ENCODE data around the gene MAGEA9.
"Not testable (repeated sequence)": the region's sequence is repeated elsewhere in the genome, so short reads cannot be mapped to it uniquely, and the experiment has no call there.

MAGEA9 gene

GRCh38 chrX:149758068-149758714 is 23.5 kb upstream of the MAGEA9 start:
- no peaks in the 10 kb centered on the region for H3K9me2 ChIP-seq (ENCODE audit: low read depth, low read length)
- no peaks in the 10 kb centered on the region for H4K20me1 ChIP-seq (ENCODE audit: insufficient read depth, low read length)
- no peaks in the 10 kb centered on the region for H3F3A ChIP-seq (ENCODE audit: insufficient read depth, low read length)
- no peaks in the 10 kb centered on the region for H3K4me1 ChIP-seq (ENCODE audit: insufficient read depth, low read length, severe bottlenecking)
- no peaks in the 10 kb centered on the region for H3K36me3 ChIP-seq (ENCODE audit: insufficient read depth, low read length)
- H3K27me3 ChIP-seq (ENCODE audit: insufficient read depth, low read length), result no peaks in the 10 kb centered on the region
- no peaks in the 10 kb centered on the region for H3K9me3 ChIP-seq (ENCODE audit: low read length)
- H2AFZ ChIP-seq (ENCODE audit: low read length), result no peak overlapping the region
- H3K9ac ChIP-seq (ENCODE audit: low read length), result no peak overlapping the region
- H3K79me2 ChIP-seq (ENCODE audit: insufficient read depth, low read length), result no peaks in the 10 kb centered on the region
- H3K4me2 ChIP-seq (ENCODE audit: low read length), result no peak overlapping the region
- H3K27ac ChIP-seq (ENCODE audit: low read depth, low read length, poor library complexity, severe bottlenecking), result no peak overlapping the region
- H3K4me3 ChIP-seq (ENCODE audit: low read depth, low read length, poor library complexity, severe bottlenecking), result no peak overlapping the region
- TF ChIP-seq EZH2 (IDR thresholded peaks at IDR 0.05; ENCODE audit: borderline replicate concordance, low read length), result no peak
- TF ChIP-seq, protein P1, sequence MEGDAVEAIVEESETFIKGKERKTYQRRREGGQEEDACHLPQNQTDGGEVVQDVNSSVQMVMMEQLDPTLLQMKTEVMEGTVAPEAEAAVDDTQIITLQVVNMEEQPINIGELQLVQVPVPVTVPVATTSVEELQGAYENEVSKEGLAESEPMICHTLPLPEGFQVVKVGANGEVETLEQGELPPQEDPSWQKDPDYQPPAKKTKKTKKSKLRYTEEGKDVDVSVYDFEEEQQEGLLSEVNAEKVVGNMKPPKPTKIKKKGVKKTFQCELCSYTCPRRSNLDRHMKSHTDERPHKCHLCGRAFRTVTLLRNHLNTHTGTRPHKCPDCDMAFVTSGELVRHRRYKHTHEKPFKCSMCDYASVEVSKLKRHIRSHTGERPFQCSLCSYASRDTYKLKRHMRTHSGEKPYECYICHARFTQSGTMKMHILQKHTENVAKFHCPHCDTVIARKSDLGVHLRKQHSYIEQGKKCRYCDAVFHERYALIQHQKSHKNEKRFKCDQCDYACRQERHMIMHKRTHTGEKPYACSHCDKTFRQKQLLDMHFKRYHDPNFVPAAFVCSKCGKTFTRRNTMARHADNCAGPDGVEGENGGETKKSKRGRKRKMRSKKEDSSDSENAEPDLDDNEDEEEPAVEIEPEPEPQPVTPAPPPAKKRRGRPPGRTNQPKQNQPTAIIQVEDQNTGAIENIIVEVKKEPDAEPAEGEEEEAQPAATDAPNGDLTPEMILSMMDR (IDR thresholded peaks at IDR 0.05; ENCODE audit: low read length), result no peak

- not testable (repeated sequence) for H3K9me2 ChIP-seq (ENCODE audit: low read depth, low read length); H4K20me1 ChIP-seq (ENCODE audit: insufficient read depth, low read length); H3K9me3 ChIP-seq (ENCODE audit: low read length); H3F3A ChIP-seq (ENCODE audit: insufficient read depth, low read length); H3K9ac ChIP-seq (ENCODE audit: low read length); H3K79me2 ChIP-seq (ENCODE audit: insufficient read depth, low read length); H3K4me3 ChIP-seq (ENCODE audit: low read depth, low read length, poor library complexity, severe bottlenecking); H3K4me1 ChIP-seq (ENCODE audit: insufficient read depth, low read length, severe bottlenecking); H3K4me2 ChIP-seq (ENCODE audit: low read length); H3K36me3 ChIP-seq (ENCODE audit: insufficient read depth, low read length); H2AFZ ChIP-seq (ENCODE audit: low read length); H3K27ac ChIP-seq (ENCODE audit: low read depth, low read length, poor library complexity, severe bottlenecking); H3K27me3 ChIP-seq (ENCODE audit: insufficient read depth, low read length)
These were observed 23.0 kb upstream of the MAGEA9 start for GRCh38 chrX:149758715-149759078.

DNA sequence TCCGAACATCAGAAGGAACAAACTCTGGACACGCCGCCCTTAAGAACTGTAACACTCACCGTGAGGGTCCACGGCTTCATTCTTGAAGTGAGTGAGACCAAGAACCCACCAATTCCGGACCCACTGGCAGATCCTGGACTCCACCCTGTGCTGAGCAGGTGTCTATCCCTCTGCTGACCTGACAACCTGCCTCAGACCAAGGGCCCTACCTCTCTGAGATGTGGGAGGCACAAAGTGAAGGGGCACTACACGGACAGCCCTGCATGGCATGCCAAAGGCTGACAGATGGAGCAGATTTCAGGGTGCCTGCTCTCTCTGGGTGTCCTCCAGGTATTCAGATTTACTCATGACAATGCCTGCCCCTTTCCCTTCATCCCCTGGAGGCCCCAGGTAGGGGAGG is 21.9 kb upstream of the MAGEA9 start:
- TF ChIP-seq EZH2 (IDR thresholded peaks at IDR 0.05; ENCODE audit: borderline replicate concordance, low read length), result no peak
- TF ChIP-seq, protein P1 (IDR thresholded peaks at IDR 0.05; ENCODE audit: low read length), result no peak
- H4K20me1 ChIP-seq (ENCODE audit: insufficient read depth, low read length), result no peaks in the 10 kb centered on the region
- no peaks in the 10 kb centered on the region for H3K36me3 ChIP-seq (ENCODE audit: insufficient read depth, low read length)
- H2AFZ ChIP-seq (ENCODE audit: low read length), result no peak overlapping the region
- no peaks in the 10 kb centered on the region for H3K79me2 ChIP-seq (ENCODE audit: insufficient read depth, low read length)
- H3K9me3 ChIP-seq (ENCODE audit: low read length), result no peaks in the 10 kb centered on the region
- no peak overlapping the region for H3K27ac ChIP-seq (ENCODE audit: low read depth, low read length, poor library complexity, severe bottlenecking)
- H3K4me2 ChIP-seq (ENCODE audit: low read length), result no peak overlapping the region
- H3F3A ChIP-seq (ENCODE audit: insufficient read depth, low read length), result no peaks in the 10 kb centered on the region
- no peak overlapping the region for H3K4me3 ChIP-seq (ENCODE audit: low read depth, low read length, poor library complexity, severe bottlenecking)
- no peak overlapping the region for H3K9ac ChIP-seq (ENCODE audit: low read length)
- H3K4me1 ChIP-seq (ENCODE audit: insufficient read depth, low read length, severe bottlenecking), result no peaks in the 10 kb centered on the region
- H3K9me2 ChIP-seq (ENCODE audit: low read depth, low read length), result no peaks in the 10 kb centered on the region
- H3K27me3 ChIP-seq (ENCODE audit: insufficient read depth, low read length), result no peaks in the 10 kb centered on the region

DNA sequence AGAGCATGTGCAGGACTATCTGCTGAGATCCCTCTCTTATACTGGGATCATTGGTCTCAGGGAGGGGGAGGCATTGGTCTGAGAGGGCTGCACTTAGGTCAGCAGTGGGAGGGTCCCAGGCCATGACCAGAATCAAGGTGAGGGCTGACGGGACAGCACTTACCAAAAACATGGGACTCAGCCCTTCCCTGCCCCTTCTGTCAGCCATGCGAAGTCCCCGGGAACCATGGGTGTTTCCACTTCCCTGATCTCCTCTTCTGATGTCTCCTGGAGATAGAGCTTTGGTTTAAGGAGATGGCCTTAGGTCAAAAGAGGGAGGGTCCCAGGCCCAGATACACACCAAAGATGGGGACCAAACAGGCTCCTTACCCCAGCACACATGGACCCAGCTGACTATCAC is 20.8 kb upstream of the MAGEA9 start:
- no peak for TF ChIP-seq EZH2 (IDR thresholded peaks at IDR 0.05; ENCODE audit: borderline replicate concordance, low read length)
- TF ChIP-seq, protein P1 (IDR thresholded peaks at IDR 0.05; ENCODE audit: low read length), result no peak
- Histone ChIP-seq H3K9ac (ENCODE audit: low read length) (no peak overlapping the region), H3K4me2 (ENCODE audit: low read length) (no peak overlapping the region), H3K27ac (ENCODE audit: low read depth, low read length, poor library complexity, severe bottlenecking) (no peak overlapping the region), H4K20me1 (ENCODE audit: insufficient read depth, low read length) (no peaks in the 10 kb centered on the region), H3K27me3 (ENCODE audit: insufficient read depth, low read length) (no peaks in the 10 kb centered on the region), H3K4me1 (ENCODE audit: insufficient read depth, low read length, severe bottlenecking) (no peaks in the 10 kb centered on the region), H3K9me3 (ENCODE audit: low read length) (no peaks in the 10 kb centered on the region), H2AFZ (ENCODE audit: low read length) (no peak overlapping the region), H3F3A (ENCODE audit: insufficient read depth, low read length) (no peaks in the 10 kb centered on the region), H3K79me2 (ENCODE audit: insufficient read depth, low read length) (no peaks in the 10 kb centered on the region), H3K9me2 (ENCODE audit: low read depth, low read length) (no peaks in the 10 kb centered on the region), H3K36me3 (ENCODE audit: insufficient read depth, low read length) (no peaks in the 10 kb centered on the region), H3K4me3 (ENCODE audit: low read depth, low read length, poor library complexity, severe bottlenecking) (no peak overlapping the region)

- not testable (repeated sequence) for H3K27me3 ChIP-seq (ENCODE audit: insufficient read depth, low read length); H3K4me3 ChIP-seq (ENCODE audit: low read depth, low read length, poor library complexity, severe bottlenecking); H4K20me1 ChIP-seq (ENCODE audit: insufficient read depth, low read length); H3K9me2 ChIP-seq (ENCODE audit: low read depth, low read length); H3K9ac ChIP-seq (ENCODE audit: low read length); H3K27ac ChIP-seq (ENCODE audit: low read depth, low read length, poor library complexity, severe bottlenecking); H3K9me3 ChIP-seq (ENCODE audit: low read length); H3K4me2 ChIP-seq (ENCODE audit: low read length); H3F3A ChIP-seq (ENCODE audit: insufficient read depth, low read length); H3K36me3 ChIP-seq (ENCODE audit: insufficient read depth, low read length); H3K79me2 ChIP-seq (ENCODE audit: insufficient read depth, low read length); H3K4me1 ChIP-seq (ENCODE audit: insufficient read depth, low read length, severe bottlenecking); H2AFZ ChIP-seq (ENCODE audit: low read length)
These were observed 19.7 kb upstream of the MAGEA9 start for GRCh38 chrX:149761858-149762674.
